GM12872 (cell line): ENCODE results near the gene ANXA6.

Experiments used
- TF ChIP-seq, protein P1 (sequence below): IDR thresholded peaks from 3 replicates; pipeline ENCODE4 v1.5.1; 2011; ENCODE audit warnings: low read depth, mild to moderate bottlenecking, low read length, moderate library complexity; ENCODE audit not compliant: insufficient read depth

ANXA6 gene

DNA sequence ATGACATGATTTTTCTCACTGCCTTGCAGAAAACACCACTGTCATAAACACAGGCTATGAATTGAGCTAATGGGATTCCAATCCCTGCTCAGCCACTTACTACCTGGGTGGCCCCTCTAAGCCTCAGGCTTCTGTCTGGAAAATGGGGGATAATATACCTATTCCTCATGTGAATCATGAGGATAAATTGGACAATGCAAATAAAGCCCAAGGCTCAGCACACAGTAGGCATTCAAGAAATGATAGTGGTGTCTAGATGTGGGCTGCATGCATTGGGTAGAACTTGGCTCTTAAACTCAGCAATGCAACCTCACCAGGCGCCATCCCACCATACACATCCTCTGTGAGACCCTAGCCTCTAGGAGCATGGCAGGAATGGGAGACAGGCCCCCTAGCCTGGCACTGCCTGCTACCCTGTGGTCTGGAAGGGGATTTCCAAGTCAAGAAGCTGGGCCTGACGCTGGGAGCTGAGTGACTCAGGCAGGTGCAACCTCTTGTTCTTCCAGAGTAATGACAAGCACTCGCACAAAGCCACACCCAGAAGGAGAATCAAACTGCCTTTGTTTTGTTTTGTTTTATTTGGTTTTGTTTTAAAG, 74.4 kb downstream of the ANXA6 start:
- TF ChIP-seq, protein P1, sequence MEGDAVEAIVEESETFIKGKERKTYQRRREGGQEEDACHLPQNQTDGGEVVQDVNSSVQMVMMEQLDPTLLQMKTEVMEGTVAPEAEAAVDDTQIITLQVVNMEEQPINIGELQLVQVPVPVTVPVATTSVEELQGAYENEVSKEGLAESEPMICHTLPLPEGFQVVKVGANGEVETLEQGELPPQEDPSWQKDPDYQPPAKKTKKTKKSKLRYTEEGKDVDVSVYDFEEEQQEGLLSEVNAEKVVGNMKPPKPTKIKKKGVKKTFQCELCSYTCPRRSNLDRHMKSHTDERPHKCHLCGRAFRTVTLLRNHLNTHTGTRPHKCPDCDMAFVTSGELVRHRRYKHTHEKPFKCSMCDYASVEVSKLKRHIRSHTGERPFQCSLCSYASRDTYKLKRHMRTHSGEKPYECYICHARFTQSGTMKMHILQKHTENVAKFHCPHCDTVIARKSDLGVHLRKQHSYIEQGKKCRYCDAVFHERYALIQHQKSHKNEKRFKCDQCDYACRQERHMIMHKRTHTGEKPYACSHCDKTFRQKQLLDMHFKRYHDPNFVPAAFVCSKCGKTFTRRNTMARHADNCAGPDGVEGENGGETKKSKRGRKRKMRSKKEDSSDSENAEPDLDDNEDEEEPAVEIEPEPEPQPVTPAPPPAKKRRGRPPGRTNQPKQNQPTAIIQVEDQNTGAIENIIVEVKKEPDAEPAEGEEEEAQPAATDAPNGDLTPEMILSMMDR: no peak

DNA sequence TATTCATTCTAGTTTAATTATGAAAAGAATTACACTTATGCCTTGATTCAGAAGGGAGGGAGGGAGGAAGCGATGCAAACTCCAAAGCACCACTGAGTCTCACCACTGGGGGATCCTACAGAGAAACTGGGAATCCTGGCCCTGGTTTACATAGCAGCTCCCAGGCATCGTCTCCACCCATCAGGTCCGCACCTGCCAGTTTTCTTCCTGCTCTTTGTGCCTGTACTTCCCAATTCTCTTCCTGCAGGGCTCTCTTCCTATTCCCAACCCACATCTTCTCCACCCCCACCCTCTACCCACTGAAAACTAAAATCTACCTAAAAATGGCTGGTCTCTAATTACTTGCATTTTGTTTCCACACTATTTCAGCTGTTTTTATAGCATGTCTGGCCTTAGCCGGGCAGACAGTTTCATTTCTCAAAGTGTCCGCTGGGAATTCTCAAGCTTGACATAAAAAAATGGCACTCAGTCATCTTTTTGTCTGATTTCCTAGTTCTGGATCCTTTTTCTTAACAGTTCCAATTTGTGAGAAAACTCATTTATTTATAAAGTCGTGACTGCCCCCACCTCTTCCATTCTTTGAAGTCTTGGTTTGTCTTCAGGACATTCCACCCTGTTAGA, 75.2 kb downstream of the ANXA6 start:
- TF ChIP-seq, protein P1: peak; percentile 60

DNA sequence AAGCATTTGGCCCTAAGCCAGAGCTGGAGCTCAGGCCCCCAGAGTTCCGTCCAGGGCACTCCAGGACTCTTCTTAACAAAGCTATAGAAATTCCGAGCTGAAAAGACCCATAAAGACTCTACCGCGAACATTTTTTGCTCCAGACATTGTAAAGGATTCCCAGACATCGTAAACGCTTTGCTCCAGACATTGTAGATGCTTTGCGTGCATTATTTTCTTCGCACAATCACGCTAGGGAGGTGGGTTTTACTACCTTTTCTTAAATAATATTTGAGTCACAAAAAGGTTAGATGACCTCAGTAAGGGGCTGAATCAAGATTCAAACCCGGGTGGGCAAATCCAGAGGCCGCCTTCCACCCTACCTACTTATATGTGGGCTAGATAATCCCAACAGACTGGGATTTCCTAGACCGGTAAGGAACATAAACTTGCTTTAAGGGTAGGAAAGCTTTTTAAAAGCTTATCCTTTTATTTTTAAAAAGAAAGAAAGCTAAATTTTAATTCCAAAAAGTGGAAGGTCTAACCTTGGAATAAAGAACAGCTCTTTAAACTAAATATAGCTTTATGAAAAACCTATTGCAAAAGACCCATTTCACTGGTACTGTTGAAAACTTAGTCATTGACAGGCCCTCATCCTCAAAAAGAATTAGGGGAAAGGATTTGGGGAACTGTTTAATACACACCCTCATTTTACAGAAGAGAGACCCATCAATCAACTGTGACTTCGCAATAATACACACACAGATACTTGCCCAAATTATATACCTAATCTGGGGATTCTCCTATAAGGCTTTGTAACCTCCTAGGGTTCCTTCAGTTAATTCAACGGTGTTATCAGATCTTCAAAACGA, 75.9 kb downstream of the ANXA6 start:
- TF ChIP-seq, protein P1: no peak

DNA sequence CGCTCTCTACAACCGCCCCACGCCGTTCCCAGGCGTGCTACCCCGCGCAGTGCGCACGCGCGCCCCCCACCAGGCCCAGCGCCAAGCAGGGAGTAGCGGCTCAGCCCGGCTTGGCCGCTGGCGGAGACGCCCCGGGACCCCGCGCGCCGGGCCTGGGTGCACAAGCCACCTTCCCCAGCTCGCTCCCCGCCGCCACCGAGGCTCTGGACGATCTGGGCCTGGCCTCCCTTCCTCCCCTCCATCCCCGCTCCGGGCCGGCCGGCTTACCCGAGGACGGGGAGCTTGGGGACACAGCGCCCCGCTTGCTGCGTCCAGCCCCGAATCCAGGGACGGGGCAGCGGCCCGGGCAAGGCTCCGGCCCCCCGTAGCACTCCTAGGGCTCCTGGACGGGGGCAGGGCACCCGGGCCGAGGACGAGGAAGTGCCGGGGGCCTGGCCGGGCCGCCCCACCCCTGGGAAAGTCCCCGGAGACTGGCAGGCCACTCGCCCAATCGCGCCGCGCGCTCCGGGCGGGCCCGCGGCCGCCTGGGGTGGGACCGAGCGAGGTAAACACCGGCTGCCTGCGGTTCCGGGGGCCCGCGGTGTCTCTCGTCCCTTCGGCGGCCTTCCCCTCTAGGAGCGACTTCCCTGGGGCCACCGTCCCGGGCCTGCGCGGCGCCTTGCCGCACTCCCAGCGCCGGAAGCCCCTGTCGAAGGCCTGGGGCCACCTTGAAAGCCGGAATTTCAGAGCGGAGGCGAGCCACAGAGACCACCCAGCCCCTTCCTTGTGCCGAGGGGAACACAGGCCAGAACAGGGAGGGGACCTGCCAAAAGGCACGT, 76.8 kb downstream of the ANXA6 start, which contains the start of gene TNIP1:
TNIP1 (minus strand) TSS at position 422 of the 818 bp plus-strand sequence. CDS start 15,939 bp downstream, outside the sequence.
- TF ChIP-seq, protein P1: 0 out of 3 replicates have a peak, but pooled peaks have one; percentile 7

DNA sequence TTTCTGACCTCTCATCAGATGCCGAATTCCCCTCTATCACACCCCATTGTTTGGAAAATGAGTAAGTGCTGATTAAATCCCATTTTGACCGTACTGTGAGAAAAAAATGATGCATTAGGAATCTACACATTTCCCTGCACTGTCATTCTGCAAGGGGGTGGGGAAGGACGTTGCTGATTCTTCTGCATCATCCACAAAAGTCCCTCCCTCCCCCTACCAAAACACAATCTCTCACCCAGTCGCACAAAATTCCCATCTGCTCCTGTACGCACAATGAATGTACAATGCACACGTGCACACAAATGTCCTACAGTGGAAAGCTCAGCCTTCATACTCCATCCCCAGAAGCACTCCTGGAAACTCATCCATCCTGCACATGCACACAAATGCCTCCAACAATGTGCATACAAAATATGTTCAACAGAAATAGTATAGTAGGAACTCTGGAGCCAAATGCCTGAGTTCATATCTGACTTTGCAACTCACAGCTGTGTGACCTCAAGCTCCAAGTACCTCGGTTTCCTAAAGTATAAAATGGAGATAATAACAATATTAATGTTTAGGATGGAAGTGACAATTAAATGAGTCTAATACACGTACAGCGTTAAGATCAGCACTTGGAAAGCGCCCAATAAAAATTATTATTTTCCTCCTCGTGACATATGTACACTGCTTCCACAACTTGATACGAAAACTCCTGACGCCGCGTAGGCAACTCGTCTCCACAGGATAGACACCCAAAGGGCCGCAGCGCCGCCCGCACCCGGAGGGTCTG, 77.6 kb downstream of the ANXA6 start:
- TF ChIP-seq, protein P1: no peak

DNA sequence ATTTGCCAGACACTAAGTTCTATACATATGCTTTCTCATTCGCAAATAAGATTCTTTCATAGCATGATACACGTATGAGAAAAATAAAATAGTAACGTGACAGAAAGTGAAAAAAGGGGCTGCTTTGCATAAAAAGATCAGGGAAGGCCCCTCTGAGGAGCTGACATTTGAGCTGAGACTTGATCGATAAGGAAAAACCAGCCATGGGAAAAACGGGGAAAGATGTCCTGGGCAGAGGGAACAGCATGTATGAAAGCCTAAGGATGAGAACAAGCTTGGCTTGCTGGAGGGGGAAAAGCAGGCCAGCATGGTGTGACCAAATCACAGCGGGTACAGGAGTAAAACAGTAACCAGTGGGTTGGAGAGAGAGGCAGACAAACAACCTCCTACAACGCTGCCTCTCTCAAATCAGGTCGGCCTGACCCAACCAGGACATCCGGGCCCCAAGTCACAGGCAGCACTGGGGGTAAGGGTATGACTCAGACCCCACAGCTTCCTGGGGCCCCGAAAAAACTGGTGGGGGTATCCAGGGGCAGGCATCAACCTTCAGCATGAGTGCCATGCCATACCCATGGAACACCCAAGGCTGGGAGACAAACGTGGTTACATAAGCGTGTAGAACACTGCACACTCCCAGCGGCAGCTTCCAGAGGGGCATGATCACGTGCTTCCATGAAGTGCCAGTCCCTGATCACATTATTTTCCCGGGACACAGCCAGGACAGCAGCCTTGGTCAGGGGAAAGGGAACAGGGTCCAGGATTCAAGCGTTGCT, 78.9 kb downstream of the ANXA6 start:
- TF ChIP-seq, protein P1: no peak
